Measurements from ENCODE around the gene PRDM5.

PRDM5 gene

DNA sequence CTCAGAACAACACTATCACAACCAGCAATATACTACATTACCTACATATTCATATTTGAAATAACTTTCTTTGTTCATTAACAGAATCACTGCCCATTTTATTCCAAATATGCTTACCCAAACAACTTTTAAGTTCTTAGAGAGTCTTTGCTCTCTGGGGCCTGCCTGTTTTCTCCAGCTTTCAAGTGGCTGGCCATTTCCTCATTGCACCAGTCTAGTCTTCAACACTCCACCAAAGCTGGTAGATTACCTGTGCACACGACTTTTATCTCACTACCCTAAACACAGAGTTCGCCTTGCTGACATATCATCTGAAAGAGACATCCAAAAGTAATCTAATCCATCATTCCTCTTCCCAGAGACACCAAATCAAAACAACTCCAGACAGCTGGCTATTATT lies 66.2 kb downstream of the PRDM5 start:
- Histone ChIP-seq H3K79me2 (ENCODE audit: insufficient read depth, low read length) (no peaks in the 10 kb centered on the region), H3K4me2 (ENCODE audit: low read length) (no peak overlapping the region), H4K20me1 (ENCODE audit: insufficient read depth, low read length) (no peaks in the 10 kb centered on the region), H3K4me3 (ENCODE audit: low read depth, low read length, poor library complexity, severe bottlenecking) (no peak overlapping the region), H3K9me2 (ENCODE audit: low read depth, low read length) (no peaks in the 10 kb centered on the region), H3K27me3 (ENCODE audit: insufficient read depth, low read length) (0 out of 2 replicates have a peak, but pooled peaks cover 3% of the 10 kb centered on the region), H3K9ac (ENCODE audit: low read length) (no peak overlapping the region), H3K9me3 (ENCODE audit: low read length) (no peaks in the 10 kb centered on the region), H3K27ac (ENCODE audit: low read depth, low read length, poor library complexity, severe bottlenecking) (no peak overlapping the region), H3K36me3 (ENCODE audit: insufficient read depth, low read length) (no peaks in the 10 kb centered on the region), H3F3A (ENCODE audit: insufficient read depth, low read length) (no peaks in the 10 kb centered on the region), H2AFZ (ENCODE audit: low read length) (no peak overlapping the region), H3K4me1 (ENCODE audit: insufficient read depth, low read length, severe bottlenecking) (no peaks in the 10 kb centered on the region)
- TF ChIP-seq CTCF (IDR thresholded peaks at IDR 0.05; ENCODE audit: low read length) (no peak), EZH2 (IDR thresholded peaks at IDR 0.05; ENCODE audit: borderline replicate concordance, low read length) (no peak)

DNA sequence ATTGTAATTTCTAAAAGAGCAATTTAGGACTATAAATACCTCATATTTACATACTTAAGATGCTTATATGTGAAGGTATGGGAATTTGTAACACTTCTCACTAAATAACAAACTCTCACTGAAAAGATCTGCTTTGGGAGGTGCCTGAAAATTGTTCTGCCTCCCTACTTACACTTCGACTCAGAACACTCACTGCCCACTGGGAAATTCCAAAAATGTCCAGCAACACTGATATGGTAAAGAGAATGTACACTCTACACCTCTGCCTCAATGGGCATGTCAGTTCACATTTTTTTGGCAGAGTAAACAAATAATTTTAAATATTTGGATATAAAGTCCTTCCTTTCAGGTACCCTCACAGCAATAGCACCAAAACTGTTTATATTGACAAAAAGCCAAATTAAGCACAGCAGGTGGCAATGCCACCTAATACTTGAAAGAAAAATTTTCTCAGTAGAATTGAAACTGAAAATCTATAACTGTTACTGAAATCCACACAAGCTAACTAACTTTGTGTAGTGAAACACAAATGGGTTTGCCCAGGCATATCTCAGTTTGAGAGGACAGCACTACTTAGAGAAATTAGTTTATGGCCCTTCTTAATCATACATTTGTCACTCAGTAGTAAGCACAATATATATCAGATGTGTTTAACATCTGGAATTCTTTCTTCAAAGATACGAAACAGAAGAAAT lies 67.1 kb downstream of the PRDM5 start:
- no peak overlapping the region for H2AFZ ChIP-seq (ENCODE audit: low read length)
- H3K9me3 ChIP-seq (ENCODE audit: low read length) = no peaks in the 10 kb centered on the region
- no peak overlapping the region for H3K9ac ChIP-seq (ENCODE audit: low read length)
- 0 out of 2 replicates have a peak, but pooled peaks cover 3% of the 10 kb centered on the region for H3K27me3 ChIP-seq (ENCODE audit: insufficient read depth, low read length)
- H3K4me1 ChIP-seq (ENCODE audit: insufficient read depth, low read length, severe bottlenecking) = no peaks in the 10 kb centered on the region
- H3K4me2 ChIP-seq (ENCODE audit: low read length) = no peak overlapping the region
- no peaks in the 10 kb centered on the region for H3F3A ChIP-seq (ENCODE audit: insufficient read depth, low read length)
- H4K20me1 ChIP-seq (ENCODE audit: insufficient read depth, low read length) = no peaks in the 10 kb centered on the region
- TF ChIP-seq CTCF (IDR thresholded peaks at IDR 0.05; ENCODE audit: low read length) (no peak), EZH2 (IDR thresholded peaks at IDR 0.05; ENCODE audit: borderline replicate concordance, low read length) (no peak)
- H3K27ac ChIP-seq (ENCODE audit: low read depth, low read length, poor library complexity, severe bottlenecking) = no peak overlapping the region
- no peaks in the 10 kb centered on the region for H3K36me3 ChIP-seq (ENCODE audit: insufficient read depth, low read length)
- no peak overlapping the region for H3K4me3 ChIP-seq (ENCODE audit: low read depth, low read length, poor library complexity, severe bottlenecking)
- H3K9me2 ChIP-seq (ENCODE audit: low read depth, low read length) = no peaks in the 10 kb centered on the region
- no peaks in the 10 kb centered on the region for H3K79me2 ChIP-seq (ENCODE audit: insufficient read depth, low read length)

- Histone ChIP-seq H3K9me2 (ENCODE audit: low read depth, low read length) (no peaks in the 10 kb centered on the region), H3K36me3 (ENCODE audit: insufficient read depth, low read length) (no peaks in the 10 kb centered on the region), H3K79me2 (ENCODE audit: insufficient read depth, low read length) (no peaks in the 10 kb centered on the region), H3F3A (ENCODE audit: insufficient read depth, low read length) (no peaks in the 10 kb centered on the region), H3K27me3 (ENCODE audit: insufficient read depth, low read length) (0 out of 2 replicates have a peak, but pooled peaks cover 3% of the 10 kb centered on the region), H3K4me1 (ENCODE audit: insufficient read depth, low read length, severe bottlenecking) (no peaks in the 10 kb centered on the region), H2AFZ (ENCODE audit: low read length) (no peak overlapping the region), H3K4me2 (ENCODE audit: low read length) (no peak overlapping the region), H3K9ac (ENCODE audit: low read length) (no peak overlapping the region), H3K4me3 (ENCODE audit: low read depth, low read length, poor library complexity, severe bottlenecking) (no peak overlapping the region), H3K27ac (ENCODE audit: low read depth, low read length, poor library complexity, severe bottlenecking) (no peak overlapping the region), H3K9me3 (ENCODE audit: low read length) (no peaks in the 10 kb centered on the region), H4K20me1 (ENCODE audit: insufficient read depth, low read length) (no peaks in the 10 kb centered on the region)
- no peak for TF ChIP-seq EZH2 (IDR thresholded peaks at IDR 0.05; ENCODE audit: borderline replicate concordance, low read length)
- no peak for TF ChIP-seq CTCF (IDR thresholded peaks at IDR 0.05; ENCODE audit: low read length)
Observed at GRCh38 chr4:120853161-120853935, 69.2 kb downstream of the PRDM5 start.

All from OCI-LY1 (cell line).